H1 (cell line): ENCODE data around the gene MC4R.

Source experiments
- CTCF ChIP-seq, 3 experiments: IDR thresholded peaks; 1 replicate in 2 of 3; 2 replicates in 1 of 3; pipeline versions ENCODE4 v1.5.1 to v1.6.1; 2011; ENCODE audit warnings: low read length in 3 of 3, mild to moderate bottlenecking in 3 of 3, inconsistent platforms in 2 of 3, low read depth in 1 of 3, moderate library complexity in 1 of 3; ENCODE audit not compliant: insufficient read depth in 1 of 3; ENCODE audit errors: control extremely low read depth in 1 of 3
- EZH2 ChIP-seq: fragments of 200-600 bp; sonication (generic); IDR thresholded peaks from 2 replicates; pipeline ENCODE4 v1.7.1; 2012; ENCODE audit warnings: low read depth, mild to moderate bottlenecking, moderate library complexity, low read length, inconsistent platforms; ENCODE audit not compliant: severe bottlenecking
- GABPA ChIP-seq: IDR thresholded peaks from 2 replicates; pipeline ENCODE4 v1.6.1; 2011; ENCODE audit warnings: mild to moderate bottlenecking, low read length, moderate library complexity, borderline replicate concordance; ENCODE audit not compliant: insufficient read depth
- POLR2A ChIP-seq, 2 experiments: IDR thresholded peaks; 1 replicate in 1 of 2; 2 replicates in 1 of 2; pipeline ENCODE4 v1.6.1; 2011; ENCODE audit warnings: low read depth in 2 of 2, low read length in 2 of 2, mild to moderate bottlenecking in 2 of 2; ENCODE audit errors: control extremely low read depth in 1 of 2
- RAD21 ChIP-seq, 2 experiments: IDR thresholded peaks in 1 of 2; conservative IDR thresholded peaks in 1 of 2; 2 replicates each; pipeline ENCODE4 v1.6.1; 2011; ENCODE audit warnings: low read depth in 2 of 2, low read length in 2 of 2, improper control_type of control experiment in 1 of 2, inconsistent platforms in 1 of 2, mild to moderate bottlenecking in 1 of 2, moderate library complexity in 1 of 2
- SIN3A ChIP-seq, 2 experiments: IDR thresholded peaks in 1 of 2; conservative IDR thresholded peaks in 1 of 2; 2 replicates each; pipeline ENCODE4 v1.6.1; 2011 to 2012; ENCODE audit warnings: low read length in 2 of 2, improper control_type of control experiment in 1 of 2, low read depth in 1 of 2, mild to moderate bottlenecking in 1 of 2
- SP1 ChIP-seq: IDR thresholded peaks from 2 replicates; pipeline ENCODE4 v1.6.1; 2011; ENCODE audit warnings: low read depth, low read length
- SP4 ChIP-seq: IDR thresholded peaks from 2 replicates; pipeline ENCODE4 v1.6.1; 2012; ENCODE audit warnings: low read length, inconsistent platforms
- TCF12 ChIP-seq: IDR thresholded peaks from 2 replicates; pipeline ENCODE4 v1.6.1; 2011; ENCODE audit warnings: low read depth, mild to moderate bottlenecking, low read length
- YY1 ChIP-seq: IDR thresholded peaks from 2 replicates; pipeline ENCODE4 v1.6.1; 2011; ENCODE audit warnings: low read depth, mild to moderate bottlenecking, low read length
- ZNF274 ChIP-seq: IDR thresholded peaks from 2 replicates; pipeline ENCODE4 v1.7.0; 2012; ENCODE audit warnings: low read length, borderline replicate concordance; ENCODE audit errors: extremely low read depth

GRCh38 chr18:60350941-60351340 lies 21.6 kb downstream of the MC4R start:
- no peak for TF ChIP-seq RAD21 (IDR thresholded peaks at IDR 0.05 in 1 of 2, conservative IDR thresholded peaks at IDR 0.05 in 1 of 2; ENCODE audit: low read depth in 2 of 2, low read length in 2 of 2)
- no peak for TF ChIP-seq EZH2
- no peak for TF ChIP-seq CTCF (IDR thresholded peaks at IDR 0.05; ENCODE audit: control extremely low read depth in 1 of 3, insufficient read depth in 1 of 3, low read depth in 1 of 3, low read length in 3 of 3)
- no peak for TF ChIP-seq YY1
- no peak for TF ChIP-seq SP1
- TF ChIP-seq ZNF274: no peak
- TF ChIP-seq SIN3A (conservative IDR thresholded peaks at IDR 0.05 in 1 of 2, IDR thresholded peaks at IDR 0.05 in 1 of 2; ENCODE audit: low read depth in 1 of 2, low read length in 2 of 2): no peak
- TF ChIP-seq POLR2A (IDR thresholded peaks at IDR 0.05; ENCODE audit: control extremely low read depth in 1 of 2, low read depth in 2 of 2, low read length in 2 of 2): no peak
- no peak for TF ChIP-seq GABPA
- no peak for TF ChIP-seq SP4
- TF ChIP-seq TCF12: no peak
